ENCODE data around the gene PRDX5.

Gene PRDX5

GRCh38 chr11:64269540-64270220 lies 48.2 kb upstream of the PRDX5 start:
- ChIA-PET POLR2A (interaction anchor here (0.8 to 7.0 kb wide), 12 partner anchors 12 to 85 kb away, joined by 3 to 96 read pairs (median 12); partner anchors contain the start of genes BAD, ESRRA, FKBP2 and GPR137), CTCF (interaction anchor here (0.6 to 6.8 kb wide), 14 partner anchors 18 to 422 kb away, joined by 3 to 81 read pairs (median 4); partner anchors contain the start of genes CATSPERZ, ESRRA, NUDT22 and PLCB3)
- Histone ChIP-seq H3K9me3 (ENCODE audit: control insufficient read depth, insufficient read depth, low read depth, low read length) (no peaks in the 10 kb centered on the region), H3K4me1 (ENCODE audit: control insufficient read depth, insufficient read depth, low read length) (0 out of 2 replicates have a peak, but pooled peaks cover 2% of the 10 kb centered on the region), H3K4me3 (ENCODE audit: low read depth, low read length) (peak overlapping the region; percentile 70), H3K36me3 (ENCODE audit: control insufficient read depth in 2 of 2, insufficient read depth in 1 of 2, low read length in 2 of 2) (peaks cover 0 to 26% of the 10 kb centered on the region in 2 experiments; a peak in 1 of 3 replicates), H3K27ac (ENCODE audit: extremely low read depth, low read depth, low read length) (peak overlapping the region; percentile 83)
- TF ChIP-seq ZBTB48 (tag by site-specific recombination; IDR thresholded peaks at IDR 0.05): no peak
- TF ChIP-seq ZNF645 (tag by site-specific recombination; IDR thresholded peaks at IDR 0.05): no peak
- TF ChIP-seq ZNF112 (tag by site-specific recombination; IDR thresholded peaks at IDR 0.05): no peak
- TF ChIP-seq ZFP41 (tag by site-specific recombination; IDR thresholded peaks at IDR 0.05; ENCODE audit: borderline replicate concordance): no peak
- peak; percentile 97 for TF ChIP-seq ZNF580 (tag by site-specific recombination; IDR thresholded peaks at IDR 0.05)
- peak; percentile 94 for TF ChIP-seq ZSCAN16 (tag by site-specific recombination; IDR thresholded peaks at IDR 0.05)
- no peak for TF ChIP-seq ZBTB1 (tag by site-specific recombination; IDR thresholded peaks at IDR 0.05)
- TF ChIP-seq ZNF623 (tag by site-specific recombination; IDR thresholded peaks at IDR 0.05): no peak
- TF ChIP-seq ZNF549 (tag by site-specific recombination; IDR thresholded peaks at IDR 0.05): no peak
- no peak for TF ChIP-seq ZNF513 (tag by site-specific recombination; IDR thresholded peaks at IDR 0.05)
- no peak for TF ChIP-seq GLI2 (tag by site-specific recombination; IDR thresholded peaks at IDR 0.05; ENCODE audit: borderline replicate concordance, low read depth)
- TF ChIP-seq REPIN1 (tag by site-specific recombination; IDR thresholded peaks at IDR 0.05; ENCODE audit: low read depth): no peak
- TF ChIP-seq ZBTB49 (tag by site-specific recombination; IDR thresholded peaks at IDR 0.05; ENCODE audit: low read depth): no peak
- TF ChIP-seq SP3 (tag by site-specific recombination; IDR thresholded peaks at IDR 0.05): peak; percentile 100
- peak; percentile 52 for TF ChIP-seq ZNF660 (tag by site-specific recombination; IDR thresholded peaks at IDR 0.05)
- no peak for TF ChIP-seq ZFP37 (tag by site-specific recombination; IDR thresholded peaks at IDR 0.05)
- no peak for TF ChIP-seq ZNF558 (tag by site-specific recombination; IDR thresholded peaks at IDR 0.05)
- no peak for TF ChIP-seq TSHZ1 (tag by site-specific recombination; IDR thresholded peaks at IDR 0.05; ENCODE audit: borderline replicate concordance)
- TF ChIP-seq ZNF473 (tag by site-specific recombination; IDR thresholded peaks at IDR 0.05): no peak
- no peak for TF ChIP-seq ZNF837 (tag by site-specific recombination; IDR thresholded peaks at IDR 0.05)
- no peak for TF ChIP-seq BCL11B (tag by site-specific recombination; IDR thresholded peaks at IDR 0.05; ENCODE audit: low read depth)
- no peak for TF ChIP-seq PRDM6 (tag by site-specific recombination; IDR thresholded peaks at IDR 0.05)
- TF ChIP-seq OVOL3 (tag by site-specific recombination; IDR thresholded peaks at IDR 0.05): no peak
- TF ChIP-seq ZBTB21 (tag by site-specific recombination; IDR thresholded peaks at IDR 0.05): no peak
- no peak for TF ChIP-seq ZBTB17 (tag by site-specific recombination; IDR thresholded peaks at IDR 0.05)
- no peak for TF ChIP-seq TCF7L2 (IDR thresholded peaks at IDR 0.05; ENCODE audit: borderline replicate concordance, low read depth, low read length)
- peak; percentile 100 for TF ChIP-seq IKZF3 (tag by site-specific recombination; IDR thresholded peaks at IDR 0.05)
- TF ChIP-seq GLIS1 (tag by site-specific recombination; IDR thresholded peaks at IDR 0.05): peak; percentile 56

Measured in HEK293 (cell line).